ENCODE data around the gene GMDS. TPM values are rescaled to one million over a fixed set of nuclear protein-coding genes. Genes with fewer than 3 reads are reported as not detected.

The GMDS gene
- total and polyA plus RNA-seq, 2 of the 8 experiments (the other 6 are each of a cell fraction or from before 2014, with no cell fraction given), result 16.8 to 50.0 TPM

DNA sequence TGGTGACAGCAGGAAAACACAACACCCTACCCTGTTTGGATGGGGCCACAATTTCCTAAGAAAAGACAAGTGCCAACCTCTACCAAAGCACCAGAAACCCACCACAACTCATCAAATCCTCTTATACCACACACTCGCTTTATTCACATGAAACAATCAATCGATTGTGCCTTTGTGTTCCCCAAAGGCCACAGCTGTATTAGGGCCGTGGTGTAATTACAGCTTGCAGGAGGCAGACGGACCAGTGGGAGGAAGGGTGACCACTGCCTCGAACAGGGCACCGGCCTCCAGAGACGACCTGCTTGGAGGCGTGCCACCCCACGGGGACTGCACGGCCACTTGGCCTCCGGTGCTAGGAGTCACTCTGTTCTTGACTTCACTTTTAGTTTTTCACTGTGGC is 371.6 kb downstream of the GMDS start (continued):
- TF ChIP-seq, protein P1, sequence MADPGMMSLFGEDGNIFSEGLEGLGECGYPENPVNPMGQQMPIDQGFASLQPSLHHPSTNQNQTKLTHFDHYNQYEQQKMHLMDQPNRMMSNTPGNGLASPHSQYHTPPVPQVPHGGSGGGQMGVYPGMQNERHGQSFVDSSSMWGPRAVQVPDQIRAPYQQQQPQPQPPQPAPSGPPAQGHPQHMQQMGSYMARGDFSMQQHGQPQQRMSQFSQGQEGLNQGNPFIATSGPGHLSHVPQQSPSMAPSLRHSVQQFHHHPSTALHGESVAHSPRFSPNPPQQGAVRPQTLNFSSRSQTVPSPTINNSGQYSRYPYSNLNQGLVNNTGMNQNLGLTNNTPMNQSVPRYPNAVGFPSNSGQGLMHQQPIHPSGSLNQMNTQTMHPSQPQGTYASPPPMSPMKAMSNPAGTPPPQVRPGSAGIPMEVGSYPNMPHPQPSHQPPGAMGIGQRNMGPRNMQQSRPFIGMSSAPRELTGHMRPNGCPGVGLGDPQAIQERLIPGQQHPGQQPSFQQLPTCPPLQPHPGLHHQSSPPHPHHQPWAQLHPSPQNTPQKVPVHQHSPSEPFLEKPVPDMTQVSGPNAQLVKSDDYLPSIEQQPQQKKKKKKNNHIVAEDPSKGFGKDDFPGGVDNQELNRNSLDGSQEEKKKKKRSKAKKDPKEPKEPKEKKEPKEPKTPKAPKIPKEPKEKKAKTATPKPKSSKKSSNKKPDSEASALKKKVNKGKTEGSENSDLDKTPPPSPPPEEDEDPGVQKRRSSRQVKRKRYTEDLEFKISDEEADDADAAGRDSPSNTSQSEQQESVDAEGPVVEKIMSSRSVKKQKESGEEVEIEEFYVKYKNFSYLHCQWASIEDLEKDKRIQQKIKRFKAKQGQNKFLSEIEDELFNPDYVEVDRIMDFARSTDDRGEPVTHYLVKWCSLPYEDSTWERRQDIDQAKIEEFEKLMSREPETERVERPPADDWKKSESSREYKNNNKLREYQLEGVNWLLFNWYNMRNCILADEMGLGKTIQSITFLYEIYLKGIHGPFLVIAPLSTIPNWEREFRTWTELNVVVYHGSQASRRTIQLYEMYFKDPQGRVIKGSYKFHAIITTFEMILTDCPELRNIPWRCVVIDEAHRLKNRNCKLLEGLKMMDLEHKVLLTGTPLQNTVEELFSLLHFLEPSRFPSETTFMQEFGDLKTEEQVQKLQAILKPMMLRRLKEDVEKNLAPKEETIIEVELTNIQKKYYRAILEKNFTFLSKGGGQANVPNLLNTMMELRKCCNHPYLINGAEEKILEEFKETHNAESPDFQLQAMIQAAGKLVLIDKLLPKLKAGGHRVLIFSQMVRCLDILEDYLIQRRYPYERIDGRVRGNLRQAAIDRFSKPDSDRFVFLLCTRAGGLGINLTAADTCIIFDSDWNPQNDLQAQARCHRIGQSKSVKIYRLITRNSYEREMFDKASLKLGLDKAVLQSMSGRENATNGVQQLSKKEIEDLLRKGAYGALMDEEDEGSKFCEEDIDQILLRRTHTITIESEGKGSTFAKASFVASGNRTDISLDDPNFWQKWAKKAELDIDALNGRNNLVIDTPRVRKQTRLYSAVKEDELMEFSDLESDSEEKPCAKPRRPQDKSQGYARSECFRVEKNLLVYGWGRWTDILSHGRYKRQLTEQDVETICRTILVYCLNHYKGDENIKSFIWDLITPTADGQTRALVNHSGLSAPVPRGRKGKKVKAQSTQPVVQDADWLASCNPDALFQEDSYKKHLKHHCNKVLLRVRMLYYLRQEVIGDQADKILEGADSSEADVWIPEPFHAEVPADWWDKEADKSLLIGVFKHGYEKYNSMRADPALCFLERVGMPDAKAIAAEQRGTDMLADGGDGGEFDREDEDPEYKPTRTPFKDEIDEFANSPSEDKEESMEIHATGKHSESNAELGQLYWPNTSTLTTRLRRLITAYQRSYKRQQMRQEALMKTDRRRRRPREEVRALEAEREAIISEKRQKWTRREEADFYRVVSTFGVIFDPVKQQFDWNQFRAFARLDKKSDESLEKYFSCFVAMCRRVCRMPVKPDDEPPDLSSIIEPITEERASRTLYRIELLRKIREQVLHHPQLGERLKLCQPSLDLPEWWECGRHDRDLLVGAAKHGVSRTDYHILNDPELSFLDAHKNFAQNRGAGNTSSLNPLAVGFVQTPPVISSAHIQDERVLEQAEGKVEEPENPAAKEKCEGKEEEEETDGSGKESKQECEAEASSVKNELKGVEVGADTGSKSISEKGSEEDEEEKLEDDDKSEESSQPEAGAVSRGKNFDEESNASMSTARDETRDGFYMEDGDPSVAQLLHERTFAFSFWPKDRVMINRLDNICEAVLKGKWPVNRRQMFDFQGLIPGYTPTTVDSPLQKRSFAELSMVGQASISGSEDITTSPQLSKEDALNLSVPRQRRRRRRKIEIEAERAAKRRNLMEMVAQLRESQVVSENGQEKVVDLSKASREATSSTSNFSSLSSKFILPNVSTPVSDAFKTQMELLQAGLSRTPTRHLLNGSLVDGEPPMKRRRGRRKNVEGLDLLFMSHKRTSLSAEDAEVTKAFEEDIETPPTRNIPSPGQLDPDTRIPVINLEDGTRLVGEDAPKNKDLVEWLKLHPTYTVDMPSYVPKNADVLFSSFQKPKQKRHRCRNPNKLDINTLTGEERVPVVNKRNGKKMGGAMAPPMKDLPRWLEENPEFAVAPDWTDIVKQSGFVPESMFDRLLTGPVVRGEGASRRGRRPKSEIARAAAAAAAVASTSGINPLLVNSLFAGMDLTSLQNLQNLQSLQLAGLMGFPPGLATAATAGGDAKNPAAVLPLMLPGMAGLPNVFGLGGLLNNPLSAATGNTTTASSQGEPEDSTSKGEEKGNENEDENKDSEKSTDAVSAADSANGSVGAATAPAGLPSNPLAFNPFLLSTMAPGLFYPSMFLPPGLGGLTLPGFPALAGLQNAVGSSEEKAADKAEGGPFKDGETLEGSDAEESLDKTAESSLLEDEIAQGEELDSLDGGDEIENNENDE (IDR thresholded peaks at IDR 0.05; ENCODE audit: insufficient replicate concordance, low read length), result no peak
- TF ChIP-seq SIRT6 (IDR thresholded peaks at IDR 0.05; ENCODE audit: low read length) (no peak), PHF8 (conservative IDR thresholded peaks at IDR 0.05; ENCODE audit: low read depth, low read length) (no peak), ASH2L (IDR thresholded peaks at IDR 0.05; ENCODE audit: low read length) (no peak), GABPA (IDR thresholded peaks at IDR 0.05; ENCODE audit: borderline replicate concordance, insufficient read depth, low read length) (no peak), RNF2 (IDR thresholded peaks at IDR 0.05; ENCODE audit: borderline replicate concordance, low read depth, low read length, missing control alignments, poor library complexity, severe bottlenecking) (no peak), TCF12 (IDR thresholded peaks at IDR 0.05; ENCODE audit: low read depth, low read length) (no peak), TAF1 (IDR thresholded peaks at IDR 0.05; ENCODE audit: low read depth, low read length) (no peak), NRF1 (IDR thresholded peaks at IDR 0.05; ENCODE audit: low read depth, low read length) (no peak), MAFK (IDR thresholded peaks at IDR 0.05; ENCODE audit: low read depth, low read length) (no peak), JUN (IDR thresholded peaks at IDR 0.05; ENCODE audit: low read depth, low read length) (no peak)
- TF ChIP-seq, protein P2, sequence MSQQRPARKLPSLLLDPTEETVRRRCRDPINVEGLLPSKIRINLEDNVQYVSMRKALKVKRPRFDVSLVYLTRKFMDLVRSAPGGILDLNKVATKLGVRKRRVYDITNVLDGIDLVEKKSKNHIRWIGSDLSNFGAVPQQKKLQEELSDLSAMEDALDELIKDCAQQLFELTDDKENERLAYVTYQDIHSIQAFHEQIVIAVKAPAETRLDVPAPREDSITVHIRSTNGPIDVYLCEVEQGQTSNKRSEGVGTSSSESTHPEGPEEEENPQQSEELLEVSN (IDR thresholded peaks at IDR 0.05), result no peak
